Measurements from ENCODE around the gene PFDN1. TPM values are rescaled to one million over a fixed set of nuclear protein-coding genes. Genes with fewer than 3 reads are reported as not detected.

The PFDN1 gene
- total RNA-seq, 5 donors from 2014 or later (not counting 1 experiment from before 2014, with no cell fraction given): 26.9 to 32.2 (median 28.1) TPM

DNA sequence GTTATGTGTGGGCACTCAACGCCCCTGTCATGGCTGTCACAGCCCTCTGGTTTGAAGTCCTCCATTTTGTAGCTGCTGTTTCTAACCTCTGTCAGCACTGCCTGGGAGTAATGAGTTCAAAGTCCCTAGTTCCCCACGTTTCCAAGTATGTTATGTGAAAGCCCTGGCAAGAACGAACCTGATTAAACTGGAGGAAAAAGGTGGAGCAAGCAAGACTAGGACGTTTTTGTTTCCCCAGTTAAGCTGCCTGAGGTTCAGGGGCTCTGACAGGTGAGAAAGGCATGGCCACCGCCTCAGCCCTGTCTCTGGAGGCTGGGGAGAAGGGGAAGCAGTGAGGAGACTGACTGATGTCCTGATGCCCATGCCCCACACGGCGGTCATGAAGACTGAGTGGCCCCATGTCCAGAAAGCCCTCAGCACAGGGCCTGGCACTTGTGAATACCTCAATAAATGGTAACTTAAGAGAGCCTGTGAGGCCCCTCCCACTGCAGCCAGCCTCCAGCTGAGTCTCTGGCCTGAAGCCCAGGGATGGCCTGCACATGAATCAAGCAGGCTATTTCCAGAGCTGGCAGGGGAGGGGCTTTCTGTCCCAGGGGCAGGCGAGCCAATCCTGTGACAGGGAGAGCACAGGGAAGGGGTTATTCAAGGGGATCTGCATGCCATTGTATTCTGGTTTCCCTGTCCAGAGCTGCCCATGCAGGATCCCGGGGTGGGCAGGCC lies 61.8 kb downstream of the PFDN1 start:
- Histone ChIP-seq H3K4me3 (ENCODE audit: control insufficient read depth in 1 of 2, extremely low read depth in 1 of 2, low read length in 1 of 2) (no peak overlapping the region), H3K9me3 (no peaks in the 10 kb centered on the region), H3K27ac (ENCODE audit: low read length) (no peak overlapping the region), H3K4me1 (ENCODE audit: control insufficient read depth in 1 of 2, extremely low read depth in 1 of 2, insufficient read depth in 2 of 2, low read length in 2 of 2) (peaks cover 9 to 14% of the 10 kb centered on the region in 2 experiments), H3K27me3 (replicated peaks in 1 of 2; ENCODE audit: control insufficient read depth in 2 of 2, extremely low read depth in 1 of 2, insufficient read depth in 2 of 2, low read length in 1 of 2) (peaks cover 0 to 2% of the 10 kb centered on the region in 2 experiments), H3K36me3 (ENCODE audit: control insufficient read depth in 2 of 2, extremely low read depth in 1 of 2, insufficient read depth in 1 of 2, low read length in 1 of 2) (peaks cover 0 to 3% of the 10 kb centered on the region in 2 donors)
- DNase-seq: no peak
- H3K27me3 Mint-ChIP-seq: no peaks in the 10 kb centered on the region
- ChIA-PET POLR2A (no interaction called here), CTCF (interaction anchor here (0.6 to 2.1 kb wide), 4 partner anchors 7 to 159 kb away, joined by 4 to 13 read pairs (median 6); partner anchors contain the start of gene HBEGF (in 1 of the 2))
- no peak overlapping the region for H3K27ac Mint-ChIP-seq
- H3K4me1 Mint-ChIP-seq: peaks cover 13 to 18% (median 16%) of the 10 kb centered on the region in 3 donors
- no peak for ATAC-seq (replicated peaks in 1 of 4)
- H3K9me3 Mint-ChIP-seq: no peaks in the 10 kb centered on the region
- H3K36me3 Mint-ChIP-seq: peaks cover 5% of the 10 kb centered on the region
- H3K4me3 Mint-ChIP-seq: no peak overlapping the region
- 83% methylated on average over 9 of the region's 9 CpGs for WGBS (ENCODE audit: insufficient coverage)

DNA sequence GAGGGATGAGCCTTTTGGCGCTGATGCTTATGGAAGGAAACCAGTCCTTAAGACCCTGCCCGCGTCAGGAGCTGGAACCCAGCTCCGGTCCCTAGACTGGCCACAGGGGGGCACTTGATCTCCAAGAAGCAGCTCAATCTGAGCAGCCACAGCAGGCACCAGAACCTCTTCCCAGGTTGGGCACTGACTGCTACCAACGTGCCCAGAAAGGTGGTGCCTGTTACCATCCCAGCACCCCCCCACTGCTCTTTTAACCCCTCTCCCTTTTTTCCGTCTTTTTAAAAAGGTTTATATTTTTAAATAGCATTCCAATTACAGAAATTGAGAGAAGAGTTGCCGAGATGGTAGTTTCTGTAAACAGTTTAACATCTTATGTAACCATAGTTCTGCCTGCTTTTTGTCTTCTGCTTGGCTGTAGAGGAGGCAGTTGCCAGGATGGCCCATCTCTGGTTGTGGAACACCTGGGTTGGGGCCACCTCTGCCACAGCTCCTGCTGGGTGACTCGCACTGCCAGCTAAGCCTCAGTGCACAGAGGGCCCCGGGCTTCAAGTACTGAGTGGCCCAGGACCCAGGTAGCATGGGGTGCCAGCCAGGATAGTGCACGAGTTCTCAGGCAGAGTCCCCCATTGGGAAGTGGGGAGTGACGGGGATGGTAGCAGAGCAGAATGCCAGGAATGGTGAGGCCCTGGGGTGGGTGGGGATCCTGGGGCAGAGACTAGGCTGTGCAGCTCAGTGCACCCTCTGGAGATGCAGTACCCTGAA lies 62.8 kb downstream of the PFDN1 start:
- POLR2A ChIA-PET: no interaction called here
- H3K36me3 ChIP-seq (ENCODE audit: control insufficient read depth in 2 of 2, extremely low read depth in 1 of 2, insufficient read depth in 1 of 2, low read length in 1 of 2): no peaks in the 10 kb centered on the region
- H3K27ac Mint-ChIP-seq: no peak overlapping the region
- H3K9me3 Mint-ChIP-seq: no peaks in the 10 kb centered on the region
- no peaks in the 10 kb centered on the region for H3K27me3 Mint-ChIP-seq
- H3K27ac ChIP-seq (ENCODE audit: low read length): no peak overlapping the region
- no peak overlapping the region for H3K4me3 ChIP-seq (ENCODE audit: control insufficient read depth in 1 of 2, extremely low read depth in 1 of 2, low read length in 1 of 2)
- H3K4me1 Mint-ChIP-seq: peaks cover 8% of the 10 kb centered on the region in 3 donors
- DNase-seq: peak in 33 of 35 experiments; percentile 14 to 65 (median 45)
- H3K9me3 ChIP-seq: no peaks in the 10 kb centered on the region
- peaks cover 0 to 2% of the 10 kb centered on the region in 2 experiments for H3K27me3 ChIP-seq (replicated peaks in 1 of 2; ENCODE audit: control insufficient read depth in 2 of 2, extremely low read depth in 1 of 2, insufficient read depth in 2 of 2, low read length in 1 of 2)
- peaks cover 2% of the 10 kb centered on the region for H3K36me3 Mint-ChIP-seq
- peak; percentile 48 to 72 (median 72) for ATAC-seq (replicated peaks in 1 of 4)
- CTCF ChIA-PET: interaction anchor here (0.5 to 2.1 kb wide), 13 partner anchors 9 to 167 kb away, joined by 3 to 14 read pairs (median 4); partner anchors contain the start of genes HBEGF (in 1 of the 2) and PFDN1 (in 1 of the 2)
- no peak overlapping the region for H3K4me3 Mint-ChIP-seq
- 57% methylated on average over 8 of the region's 11 CpGs for WGBS (ENCODE audit: insufficient coverage)
- H3K4me1 ChIP-seq (ENCODE audit: control insufficient read depth in 1 of 2, extremely low read depth in 1 of 2, insufficient read depth in 2 of 2, low read length in 2 of 2): peaks cover 7% of the 10 kb centered on the region in 2 experiments

DNA sequence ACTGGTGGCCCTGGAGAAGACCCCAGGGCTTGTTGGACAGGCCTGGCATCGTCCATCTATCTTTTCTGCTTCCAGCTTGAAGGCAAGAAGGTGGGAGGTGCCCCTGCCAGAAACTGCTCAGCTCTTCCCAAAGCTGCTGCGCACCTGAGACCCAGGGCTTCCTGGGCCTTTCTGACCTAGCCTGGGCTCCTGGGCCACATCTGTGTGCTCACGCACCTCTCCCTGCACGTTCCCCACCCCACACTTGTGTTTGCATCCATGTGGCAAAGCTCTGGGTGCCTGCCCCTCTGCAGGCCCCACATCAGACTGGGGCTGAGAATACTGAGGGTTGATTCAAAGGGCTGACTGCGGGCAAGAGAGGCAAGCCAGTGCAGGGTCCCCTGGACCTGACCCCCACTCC lies 63.4 kb downstream of the PFDN1 start:
- Histone ChIP-seq H3K27ac (ENCODE audit: low read length) (no peak overlapping the region), H3K4me3 (ENCODE audit: control insufficient read depth in 1 of 2, extremely low read depth in 1 of 2, low read length in 1 of 2) (no peak overlapping the region), H3K36me3 (ENCODE audit: control insufficient read depth in 2 of 2, extremely low read depth in 1 of 2, insufficient read depth in 1 of 2, low read length in 1 of 2) (no peaks in the 10 kb centered on the region), H3K9me3 (no peaks in the 10 kb centered on the region), H3K27me3 (replicated peaks in 1 of 2; ENCODE audit: control insufficient read depth in 2 of 2, extremely low read depth in 1 of 2, insufficient read depth in 2 of 2, low read length in 1 of 2) (peaks cover 0 to 2% of the 10 kb centered on the region in 2 experiments), H3K4me1 (ENCODE audit: control insufficient read depth in 1 of 2, extremely low read depth in 1 of 2, insufficient read depth in 2 of 2, low read length in 2 of 2) (peaks cover 0 to under 1% of the 10 kb centered on the region in 2 experiments)
- ChIA-PET CTCF (interaction anchor here (0.5 to 2.1 kb wide), 13 partner anchors 9 to 167 kb away, joined by 3 to 14 read pairs (median 4); partner anchors contain the start of genes HBEGF (in 1 of the 2) and PFDN1 (in 1 of the 2)), POLR2A (no interaction called here)
- DNase-seq: no peak
- Mint-ChIP-seq H3K9me3 (no peaks in the 10 kb centered on the region), H3K4me3 (no peak overlapping the region), H3K27ac (no peak overlapping the region), H3K27me3 (no peaks in the 10 kb centered on the region), H3K36me3 (no peaks in the 10 kb centered on the region), H3K4me1 (peaks cover 2% of the 10 kb centered on the region in 3 donors)
- 100% methylated on average over 2 of the region's 5 CpGs for WGBS (ENCODE audit: insufficient coverage)
- peak in 2 of 4 experiments; percentile 8 to 10 for ATAC-seq (replicated peaks in 1 of 4)

DNA sequence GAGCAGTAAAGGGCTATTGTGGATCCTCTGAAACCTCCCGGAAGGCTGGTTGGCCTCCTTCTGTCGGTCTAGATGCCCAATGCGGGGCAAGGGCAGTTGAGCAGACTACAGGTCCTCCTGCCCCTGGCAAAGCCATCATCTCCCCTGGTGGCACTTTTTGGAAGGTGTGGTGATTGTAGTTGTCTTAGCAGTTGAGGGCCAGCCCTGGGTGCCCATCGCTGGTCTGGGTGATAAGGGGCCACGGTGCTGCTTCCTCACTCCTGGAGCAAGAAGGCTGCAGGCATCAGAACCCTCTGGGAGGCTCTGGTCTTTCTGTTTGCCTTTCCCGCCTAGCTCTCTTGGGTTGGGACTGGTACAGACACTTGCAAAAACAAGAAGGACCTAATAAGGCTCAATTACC lies 64.1 kb downstream of the PFDN1 start:
- Histone ChIP-seq H3K4me3 (ENCODE audit: control insufficient read depth in 1 of 2, extremely low read depth in 1 of 2, low read length in 1 of 2) (no peak overlapping the region), H3K9me3 (no peaks in the 10 kb centered on the region), H3K36me3 (ENCODE audit: control insufficient read depth in 2 of 2, extremely low read depth in 1 of 2, insufficient read depth in 1 of 2, low read length in 1 of 2) (no peaks in the 10 kb centered on the region), H3K4me1 (ENCODE audit: control insufficient read depth in 1 of 2, extremely low read depth in 1 of 2, insufficient read depth in 2 of 2, low read length in 2 of 2) (no peaks in the 10 kb centered on the region), H3K27ac (ENCODE audit: low read length) (no peak overlapping the region), H3K27me3 (replicated peaks in 1 of 2; ENCODE audit: control insufficient read depth in 2 of 2, extremely low read depth in 1 of 2, insufficient read depth in 2 of 2, low read length in 1 of 2) (peaks cover 0 to 2% of the 10 kb centered on the region in 2 experiments)
- Mint-ChIP-seq H3K36me3 (no peaks in the 10 kb centered on the region), H3K9me3 (no peaks in the 10 kb centered on the region), H3K27me3 (peaks cover 0 to under 1% of the 10 kb centered on the region in 2 donors), H3K4me3 (no peak overlapping the region), H3K4me1 (no peaks in the 10 kb centered on the region), H3K27ac (no peak overlapping the region)
- ATAC-seq (replicated peaks in 1 of 4): no peak
- 90% methylated on average over 5 of the region's 6 CpGs for WGBS (ENCODE audit: insufficient coverage)
- ChIA-PET CTCF (interaction anchor here in 1 of 2 donors (2.1 kb wide), 1 partner anchor 10 kb away, joined by 5 read pairs; no protein-coding TSS in a partner anchor), POLR2A (no interaction called here)
- DNase-seq: no peak

DNA sequence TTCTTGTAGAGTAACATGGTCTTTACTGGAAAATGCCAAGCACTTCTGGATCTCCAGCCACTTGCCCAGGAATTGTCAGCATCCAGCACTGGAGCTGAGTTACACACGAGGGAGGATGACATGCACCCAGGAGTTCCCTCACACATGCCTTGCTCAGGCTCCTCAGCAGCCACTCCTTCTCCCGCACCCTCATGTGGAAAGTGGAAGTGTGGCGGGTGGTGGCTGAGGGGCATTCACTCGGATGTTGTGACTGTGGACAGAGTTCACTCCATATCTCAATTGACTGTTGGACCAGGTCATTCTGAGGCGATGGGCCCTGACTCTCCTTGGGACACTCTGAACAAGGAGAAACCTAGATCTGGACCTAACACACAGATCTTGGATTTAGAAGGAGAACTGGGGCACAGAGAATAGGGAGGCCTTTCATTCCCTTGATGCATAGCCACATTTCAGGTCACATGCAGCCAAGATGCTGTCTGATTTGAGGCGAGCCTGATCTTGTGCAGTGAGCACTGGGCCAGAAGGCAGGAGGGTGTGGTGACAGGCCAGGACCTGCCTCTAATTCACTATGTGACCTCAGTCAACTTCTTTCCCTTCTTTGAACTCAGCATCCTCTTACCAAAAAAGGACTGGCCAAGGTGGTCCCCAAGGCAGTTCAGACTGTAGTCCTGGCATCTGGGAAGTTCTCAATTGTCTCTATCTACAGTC lies 65.9 kb downstream of the PFDN1 start:
- DNase-seq (no peak), ATAC-seq (replicated peaks in 1 of 4) (no peak)
- H3K27ac ChIP-seq (ENCODE audit: low read length): no peak overlapping the region
- H3K27ac Mint-ChIP-seq: no peak overlapping the region
- ChIA-PET CTCF (interaction anchor here in 1 of 2 donors (1.0 to 1.3 kb wide), 3 partner anchors 20 to 126 kb away, joined by 3 read pairs; no protein-coding TSS in a partner anchor), POLR2A (no interaction called here)
- no peak overlapping the region for H3K4me3 ChIP-seq (ENCODE audit: control insufficient read depth in 1 of 2, extremely low read depth in 1 of 2, low read length in 1 of 2)
- WGBS (ENCODE audit: insufficient coverage): 100% methylated on average over 2 of the region's 6 CpGs
- peaks cover 0 to 3% of the 10 kb centered on the region in 2 donors for H3K27me3 Mint-ChIP-seq
- no peaks in the 10 kb centered on the region for H3K36me3 Mint-ChIP-seq
- peaks cover 0 to 2% of the 10 kb centered on the region in 2 experiments for H3K27me3 ChIP-seq (replicated peaks in 1 of 2; ENCODE audit: control insufficient read depth in 2 of 2, extremely low read depth in 1 of 2, insufficient read depth in 2 of 2, low read length in 1 of 2)
- H3K4me1 ChIP-seq (ENCODE audit: control insufficient read depth in 1 of 2, extremely low read depth in 1 of 2, insufficient read depth in 2 of 2, low read length in 2 of 2): no peaks in the 10 kb centered on the region
- no peak overlapping the region for H3K4me3 Mint-ChIP-seq
- no peaks in the 10 kb centered on the region for H3K36me3 ChIP-seq (ENCODE audit: control insufficient read depth in 2 of 2, extremely low read depth in 1 of 2, insufficient read depth in 1 of 2, low read length in 1 of 2)
- no peaks in the 10 kb centered on the region for H3K9me3 Mint-ChIP-seq
- no peaks in the 10 kb centered on the region for H3K9me3 ChIP-seq
- H3K4me1 Mint-ChIP-seq: no peaks in the 10 kb centered on the region
